ENCODE results near the gene LIX1. TPM values are rescaled to one million over a fixed set of nuclear protein-coding genes. Genes with fewer than 3 reads are reported as not detected.

Gene LIX1
- total and polyA plus RNA-seq, 2 of the 13 experiments (the other 11 are each of a cell fraction or from before 2014, with no cell fraction given), result not detected

DNA sequence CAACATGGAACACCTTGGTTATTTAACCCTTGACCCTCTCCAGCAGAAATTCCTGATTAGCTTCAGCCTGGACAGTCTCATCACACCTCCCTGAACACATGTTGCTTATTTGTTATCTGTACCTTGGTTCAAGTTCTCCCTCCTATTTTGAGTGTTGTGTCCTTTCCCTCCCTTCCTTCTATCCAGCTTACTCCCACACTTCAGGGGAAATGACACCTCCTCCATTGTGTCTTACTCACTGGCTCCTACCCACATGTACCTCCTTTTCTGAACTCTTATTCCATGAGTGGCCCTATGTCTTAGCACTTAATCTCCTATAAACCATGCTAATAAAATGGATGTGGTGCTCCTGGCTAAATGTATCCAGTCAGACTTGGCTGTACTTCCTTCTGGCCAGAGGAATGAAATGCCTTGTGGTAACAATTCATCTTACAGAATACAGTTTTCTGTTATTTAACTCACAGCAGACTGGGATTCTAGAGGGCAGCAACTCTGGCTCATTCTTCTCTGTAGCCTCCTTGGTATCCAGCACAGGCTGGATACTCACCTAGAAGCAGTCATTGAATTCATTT is 11.2 kb downstream of the LIX1 start:
- Histone ChIP-seq H4K20me1 (ENCODE audit: insufficient read depth, low read length) (no peaks in the 10 kb centered on the region), H3K4me1 (ENCODE audit: insufficient read depth, low read length) (no peaks in the 10 kb centered on the region), H3K9ac (ENCODE audit: insufficient read depth, low read depth, low read length) (no peak overlapping the region), H3K79me2 (ENCODE audit: insufficient read depth, low read length) (no peaks in the 10 kb centered on the region), H3K4me3 (replicated peaks in 1 of 3; ENCODE audit: insufficient read depth in 1 of 3, low read depth in 2 of 3, low read length in 3 of 3) (no peak overlapping the region), H3K27ac (ENCODE audit: extremely low read length, insufficient read depth, low read length) (no peak overlapping the region), H3K27me3 (ENCODE audit: control insufficient read depth in 1 of 2, insufficient read depth in 2 of 2, low read length in 2 of 2) (no peaks in the 10 kb centered on the region; a peak in 1 of 5 replicates), H2AFZ (ENCODE audit: low read length) (no peak overlapping the region), H3K4me2 (ENCODE audit: low read depth, low read length) (no peak overlapping the region), H3K9me3 (ENCODE audit: low read length) (no peaks in the 10 kb centered on the region), H3K36me3 (replicated peaks in 1 of 2; ENCODE audit: control insufficient read depth in 1 of 2, insufficient read depth in 2 of 2, low read length in 2 of 2) (no peaks in the 10 kb centered on the region)
- in situ Hi-C loops (cut with HindIII; ENCODE audit: extremely low pct_ligation_motif_present, low pct_unique_long_range_greater_than_20kb), result no loop called here
- POLR2A ChIA-PET, result no interaction called here
- ATAC-seq (no peak), FAIRE-seq (no peak), DNase-seq (ENCODE audit: low spot score) (no peak)
- intact Hi-C loops (cut with micrococcal nuclease; ENCODE audit: unreplicated experiment), result no loop called here
- TF ChIP-seq HNF4G (IDR thresholded peaks at IDR 0.05; ENCODE audit: borderline replicate concordance, low read depth, low read length) (no peak), HNF4G (CRISPR knock-in tag; IDR thresholded peaks at IDR 0.05; ENCODE audit: borderline replicate concordance, low read depth) (no peak), SALL2 (CRISPR knock-in tag; IDR thresholded peaks at IDR 0.05) (no peak), U2AF1 (optimal IDR thresholded peaks at IDR 0.05; ENCODE audit: low read depth, low read length) (no peak), HNRNPH1 (optimal IDR thresholded peaks at IDR 0.05; ENCODE audit: low read depth, low read length) (no peak), NFE2 (CRISPR knock-in tag; IDR thresholded peaks at IDR 0.05) (no peak), PLRG1 (conservative IDR thresholded peaks at IDR 0.05) (no peak), ZNF773 (CRISPR knock-in tag; IDR thresholded peaks at IDR 0.05; ENCODE audit: borderline replicate concordance) (no peak), SALL1 (CRISPR knock-in tag; IDR thresholded peaks at IDR 0.05) (no peak), MLLT10 (CRISPR knock-in tag; IDR thresholded peaks at IDR 0.05) (no peak), NCOA1 (CRISPR knock-in tag; IDR thresholded peaks at IDR 0.05) (no peak), ZNF713 (CRISPR knock-in tag; IDR thresholded peaks at IDR 0.05) (no peak), ZNF281 (CRISPR knock-in tag; IDR thresholded peaks at IDR 0.05; ENCODE audit: borderline replicate concordance) (no peak), ZNF34 (CRISPR knock-in tag; IDR thresholded peaks at IDR 0.05; ENCODE audit: borderline replicate concordance) (no peak), ZNF484 (CRISPR knock-in tag; IDR thresholded peaks at IDR 0.05; ENCODE audit: borderline replicate concordance, low read depth) (no peak)
- TF ChIP-seq, protein P1, sequence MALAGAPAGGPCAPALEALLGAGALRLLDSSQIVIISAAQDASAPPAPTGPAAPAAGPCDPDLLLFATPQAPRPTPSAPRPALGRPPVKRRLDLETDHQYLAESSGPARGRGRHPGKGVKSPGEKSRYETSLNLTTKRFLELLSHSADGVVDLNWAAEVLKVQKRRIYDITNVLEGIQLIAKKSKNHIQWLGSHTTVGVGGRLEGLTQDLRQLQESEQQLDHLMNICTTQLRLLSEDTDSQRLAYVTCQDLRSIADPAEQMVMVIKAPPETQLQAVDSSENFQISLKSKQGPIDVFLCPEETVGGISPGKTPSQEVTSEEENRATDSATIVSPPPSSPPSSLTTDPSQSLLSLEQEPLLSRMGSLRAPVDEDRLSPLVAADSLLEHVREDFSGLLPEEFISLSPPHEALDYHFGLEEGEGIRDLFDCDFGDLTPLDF (CRISPR knock-in tag; IDR thresholded peaks at IDR 0.05), result no peak
- TF ChIP-seq, protein P2, sequence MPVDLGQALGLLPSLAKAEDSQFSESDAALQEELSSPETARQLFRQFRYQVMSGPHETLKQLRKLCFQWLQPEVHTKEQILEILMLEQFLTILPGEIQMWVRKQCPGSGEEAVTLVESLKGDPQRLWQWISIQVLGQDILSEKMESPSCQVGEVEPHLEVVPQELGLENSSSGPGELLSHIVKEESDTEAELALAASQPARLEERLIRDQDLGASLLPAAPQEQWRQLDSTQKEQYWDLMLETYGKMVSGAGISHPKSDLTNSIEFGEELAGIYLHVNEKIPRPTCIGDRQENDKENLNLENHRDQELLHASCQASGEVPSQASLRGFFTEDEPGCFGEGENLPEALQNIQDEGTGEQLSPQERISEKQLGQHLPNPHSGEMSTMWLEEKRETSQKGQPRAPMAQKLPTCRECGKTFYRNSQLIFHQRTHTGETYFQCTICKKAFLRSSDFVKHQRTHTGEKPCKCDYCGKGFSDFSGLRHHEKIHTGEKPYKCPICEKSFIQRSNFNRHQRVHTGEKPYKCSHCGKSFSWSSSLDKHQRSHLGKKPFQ (CRISPR knock-in tag; IDR thresholded peaks at IDR 0.05; ENCODE audit: insufficient replicate concordance), result no peak
- TF ChIP-seq, protein P3, sequence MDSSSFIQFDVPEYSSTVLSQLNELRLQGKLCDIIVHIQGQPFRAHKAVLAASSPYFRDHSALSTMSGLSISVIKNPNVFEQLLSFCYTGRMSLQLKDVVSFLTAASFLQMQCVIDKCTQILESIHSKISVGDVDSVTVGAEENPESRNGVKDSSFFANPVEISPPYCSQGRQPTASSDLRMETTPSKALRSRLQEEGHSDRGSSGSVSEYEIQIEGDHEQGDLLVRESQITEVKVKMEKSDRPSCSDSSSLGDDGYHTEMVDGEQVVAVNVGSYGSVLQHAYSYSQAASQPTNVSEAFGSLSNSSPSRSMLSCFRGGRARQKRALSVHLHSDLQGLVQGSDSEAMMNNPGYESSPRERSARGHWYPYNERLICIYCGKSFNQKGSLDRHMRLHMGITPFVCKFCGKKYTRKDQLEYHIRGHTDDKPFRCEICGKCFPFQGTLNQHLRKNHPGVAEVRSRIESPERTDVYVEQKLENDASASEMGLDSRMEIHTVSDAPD (CRISPR knock-in tag; IDR thresholded peaks at IDR 0.05), result no peak
- no TSS peak for BruUV-seq (replicated peaks)
- CTCF ChIA-PET (ENCODE audit: low intra/inter-chr PET ratio, low total read pairs), result no interaction called here
